Forelimb muscle (tissue), 1 donor: Measurements from ENCODE around the gene SPON1. TPM values are rescaled to one million over a fixed set of nuclear protein-coding genes. Genes with fewer than 3 reads are reported as not detected.
"Not testable (repeated sequence)": the region's sequence is repeated elsewhere in the genome, so short reads cannot be mapped to it uniquely, and the experiment has no call there.

Experiments used
- DNase-seq: peaks from one replicate; pipeline ENCODE4 v3.0.0-alpha.2; 2013; ENCODE audit warnings: low read depth
- polyA plus RNA-seq: library from polyadenylated mRNA; unstranded; fragments of 120-200 nt; gene quantifications from one replicate; pipeline ENCODE4 v1.2.1, GENCODE V29; 2013; ENCODE audit not compliant: insufficient read length

Gene SPON1
- 18.9 TPM for polyA plus RNA-seq

- no peak for DNase-seq
These were observed at the start of gene SPON1 for GRCh38 chr11:13962562-13963168. Gene SPON1, plus strand, starts transcription at chr11:13962723. Its CDS starts 182 bp downstream, at chr11:13962905.

- DNase-seq = no peak
These were observed 45.3 kb upstream of the SPON1 start for GRCh38 chr11:13917264-13917663.

- DNase-seq = no peak
These were observed 44.6 kb upstream of the SPON1 start for GRCh38 chr11:13917904-13918303.

- DNase-seq = no peak
These were observed 41.8 kb upstream of the SPON1 start for GRCh38 chr11:13920756-13921155.

- DNase-seq = no peak
These were observed 41.0 kb upstream of the SPON1 start for GRCh38 chr11:13921545-13921944.

- no peak for DNase-seq
These were observed 39.3 kb upstream of the SPON1 start for GRCh38 chr11:13923182-13923581.

GRCh38 chr11:13923716-13924650 is 38.5 kb upstream of the SPON1 start:
- DNase-seq = no peak

- DNase-seq = no peak
These were observed 37.7 kb upstream of the SPON1 start for GRCh38 chr11:13924801-13925327.

GRCh38 chr11:13926366-13926765 is 36.2 kb upstream of the SPON1 start:
- DNase-seq = not testable (repeated sequence)

- no peak for DNase-seq
These were observed 35.5 kb upstream of the SPON1 start for GRCh38 chr11:13926981-13927380.

- no peak for DNase-seq
These were observed 35.0 kb upstream of the SPON1 start for GRCh38 chr11:13927481-13927880.

GRCh38 chr11:13928566-13929251 is 33.8 kb upstream of the SPON1 start:
- no peak for DNase-seq

- no peak for DNase-seq
These were observed 33.1 kb upstream of the SPON1 start for GRCh38 chr11:13929395-13929891.

- DNase-seq = no peak
These were observed 31.2 kb upstream of the SPON1 start for GRCh38 chr11:13931356-13931755.

GRCh38 chr11:13937154-13937553 is 25.4 kb upstream of the SPON1 start:
- not testable (repeated sequence) for DNase-seq

- DNase-seq = not testable (repeated sequence)
These were observed 23.7 kb upstream of the SPON1 start for GRCh38 chr11:13938829-13939228.

- no peak for DNase-seq
These were observed 22.3 kb upstream of the SPON1 start for GRCh38 chr11:13939961-13940906.

GRCh38 chr11:13940907-13941256 is 21.6 kb upstream of the SPON1 start:
- DNase-seq = no peak

- no peak for DNase-seq
These were observed 20.7 kb upstream of the SPON1 start for GRCh38 chr11:13941775-13942174.

- no peak for DNase-seq
These were observed 20.1 kb upstream of the SPON1 start for GRCh38 chr11:13942378-13942777.

- no peak for DNase-seq
These were observed 19.5 kb upstream of the SPON1 start for GRCh38 chr11:13942971-13943381.
